Occipital lobe (tissue), 2 donors: Measurements from ENCODE around the gene DCST2. TPM values are rescaled to one million over a fixed set of nuclear protein-coding genes. Genes with fewer than 3 reads are reported as not detected.
A peak's percentile ranks its signal among the peaks of the same experiment; 100 is the strongest.

Source experiments
- DNase-seq: peaks from one replicate; lab custom pipeline; 2025; lab: John Stamatoyannopoulos, UW
- total RNA-seq: library from RNA; depleted of rRNA; stranded (reverse); fragments of >200 nt; gene quantifications from one replicate; pipeline ENCODE4 v1.2.3, GENCODE V29; 2014

The DCST2 gene
- total RNA-seq, 1 donor from 2014 or later = 0.16 TPM

DNA sequence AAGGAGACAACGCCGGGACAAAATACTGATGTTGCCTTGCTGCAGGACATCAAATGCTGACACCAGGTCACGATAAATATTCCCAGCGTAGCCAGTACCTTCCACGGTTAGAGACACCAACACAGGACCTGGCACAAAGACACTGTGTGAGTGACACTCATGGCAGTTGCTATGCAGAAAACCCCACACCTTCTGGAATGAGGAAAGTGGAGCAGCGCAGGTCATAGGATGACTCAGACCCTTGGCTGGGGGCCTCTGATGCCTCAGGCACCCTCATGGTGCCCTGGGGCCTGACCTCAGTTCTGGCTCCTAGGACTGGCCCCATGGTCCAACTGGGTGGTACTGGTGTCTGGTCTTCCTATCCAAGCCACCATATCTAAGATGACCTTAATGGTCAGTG, 7.0 kb downstream of the DCST2 start:
- DNase-seq = no peak

GRCh38 chr1:155026154-155026553, 7.4 kb downstream of the DCST2 start:
- DNase-seq = no peak

DNA sequence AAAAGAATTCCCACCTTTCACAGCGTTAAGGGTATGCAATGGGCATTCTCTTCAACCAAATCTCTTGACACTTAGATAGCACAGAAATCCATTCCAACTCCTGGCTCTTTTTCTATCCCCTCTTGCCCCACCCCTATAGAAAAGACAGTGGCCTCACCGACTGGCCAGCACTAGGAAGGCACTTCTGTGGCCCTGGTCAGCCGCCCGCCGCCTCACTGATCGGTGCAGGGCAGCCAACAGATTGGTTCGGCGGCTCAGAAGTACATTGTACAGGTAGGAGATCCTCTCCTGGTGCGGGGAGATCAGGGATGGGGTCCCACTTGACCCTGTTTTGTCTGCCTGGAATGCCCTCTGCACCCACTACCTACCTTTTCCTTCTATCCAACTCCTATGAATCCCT, 9.3 kb downstream of the DCST2 start:
- DNase-seq = no peak

GRCh38 chr1:155023627-155024026, 10.0 kb downstream of the DCST2 start:
- DNase-seq = no peak

GRCh38 chr1:155022927-155023236, 10.7 kb downstream of the DCST2 start:
- no peak for DNase-seq

- no peak for DNase-seq
Observed at GRCh38 chr1:155022136-155022926, 11.2 kb downstream of the DCST2 start.

DNA sequence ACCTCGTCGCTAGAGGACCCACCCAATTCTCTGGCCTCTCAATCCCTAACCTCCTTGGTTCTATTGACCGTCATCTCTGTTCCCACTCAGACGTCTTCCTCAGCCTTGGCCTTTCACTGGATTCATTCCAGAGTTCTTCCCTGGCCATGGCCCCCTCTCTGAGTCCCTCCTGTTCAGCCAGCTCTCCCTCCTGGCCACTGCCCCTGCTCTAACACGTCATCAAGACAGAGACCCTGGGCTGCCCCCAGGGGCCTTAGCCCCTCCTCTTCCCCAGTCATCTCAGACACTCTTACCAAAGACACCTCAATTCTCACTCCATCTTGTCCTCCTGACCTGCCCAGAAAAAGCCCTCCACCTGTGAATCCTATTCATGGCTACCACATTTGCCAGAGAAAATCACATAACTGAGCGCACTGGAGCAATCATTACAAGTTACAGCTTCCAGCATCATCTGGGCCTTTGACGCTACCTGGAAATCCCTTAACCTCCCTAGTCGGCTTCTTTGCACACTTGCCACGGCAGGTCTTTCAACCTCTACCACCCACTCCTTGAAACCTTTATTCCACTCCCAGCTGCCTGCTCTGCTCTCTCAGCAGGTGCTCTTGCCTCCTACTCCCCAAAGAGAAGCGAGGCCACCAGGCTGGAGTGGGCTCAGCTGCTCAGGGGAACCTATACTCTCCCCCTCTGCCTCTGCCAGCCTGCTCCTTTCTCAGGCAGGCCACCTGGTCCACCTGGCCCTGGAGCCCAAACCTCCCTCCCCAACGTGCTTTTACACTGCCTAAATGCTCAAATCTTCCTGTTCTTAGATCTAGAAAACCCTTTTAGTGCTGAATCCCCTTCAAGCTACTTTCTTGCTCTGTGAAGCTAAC, 14.0 kb downstream of the DCST2 start:
- DNase-seq = no peak

GRCh38 chr1:155018617-155019348, 14.8 kb downstream of the DCST2 start:
- no peak for DNase-seq

DNA sequence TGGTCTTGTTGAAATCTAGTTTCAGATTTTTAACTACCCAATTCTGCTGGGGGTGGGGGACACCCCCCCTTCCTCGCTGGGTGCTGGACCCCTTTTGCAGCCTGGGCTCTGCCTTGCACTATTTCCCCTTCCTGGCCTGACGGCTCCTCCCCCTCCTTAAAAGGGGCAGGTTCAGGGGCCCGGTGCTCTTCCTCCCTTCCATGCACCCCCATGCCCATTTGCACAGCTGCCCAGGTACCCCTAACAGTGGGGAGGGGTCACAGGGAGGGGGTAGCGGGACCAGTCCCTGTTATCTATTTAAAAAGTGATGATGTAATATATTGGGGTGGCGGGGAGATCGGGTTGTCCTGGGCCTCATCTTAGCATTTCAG, 15.7 kb downstream of the DCST2 start:
- DNase-seq = no peak

GRCh38 chr1:155017041-155017945, 16.3 kb downstream of the DCST2 start:
- peak; percentile 74 for DNase-seq

GRCh38 chr1:155016231-155016831, 17.2 kb downstream of the DCST2 start:
- DNase-seq = no peak

DNA sequence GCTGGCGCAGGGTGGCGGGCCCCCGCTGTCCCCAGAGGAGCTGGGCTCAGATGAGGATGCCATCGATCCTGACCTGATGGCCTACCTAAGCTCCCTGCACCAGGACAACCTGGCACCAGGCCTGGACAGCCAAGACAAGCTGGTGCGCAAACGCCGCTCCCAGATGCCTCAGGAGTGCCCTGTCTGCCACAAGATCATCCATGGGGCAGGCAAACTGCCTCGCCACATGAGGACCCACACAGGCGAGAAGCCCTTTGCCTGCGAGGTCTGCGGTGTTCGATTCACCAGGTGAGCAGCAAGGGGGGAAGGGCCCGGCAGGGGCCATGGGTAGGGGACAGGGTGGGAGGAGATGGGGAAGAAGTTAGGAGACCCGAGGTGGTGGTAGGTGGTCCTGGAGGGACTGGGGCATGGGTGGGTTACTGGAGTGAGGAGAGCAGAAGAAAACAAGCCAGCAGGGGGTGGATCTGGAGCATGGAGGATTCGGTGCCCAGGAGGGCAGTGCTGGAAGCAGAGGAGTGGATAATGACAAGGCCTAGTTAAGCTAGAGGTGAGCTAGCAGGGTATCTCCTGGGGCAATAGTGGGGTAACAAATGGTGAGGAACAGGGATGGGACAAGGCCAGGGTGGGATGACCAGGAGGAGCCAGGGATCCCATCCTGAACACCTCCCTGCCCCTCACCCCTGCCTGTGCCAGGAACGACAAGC, 17.9 kb downstream of the DCST2 start:
- no peak for DNase-seq

- DNase-seq = no peak
Observed at GRCh38 chr1:155014709-155015508, 18.7 kb downstream of the DCST2 start.

GRCh38 chr1:155013632-155014031, 19.9 kb downstream of the DCST2 start:
- DNase-seq = no peak

- DNase-seq = no peak
Observed at GRCh38 chr1:155012776-155013602, 20.6 kb downstream of the DCST2 start.

DNA sequence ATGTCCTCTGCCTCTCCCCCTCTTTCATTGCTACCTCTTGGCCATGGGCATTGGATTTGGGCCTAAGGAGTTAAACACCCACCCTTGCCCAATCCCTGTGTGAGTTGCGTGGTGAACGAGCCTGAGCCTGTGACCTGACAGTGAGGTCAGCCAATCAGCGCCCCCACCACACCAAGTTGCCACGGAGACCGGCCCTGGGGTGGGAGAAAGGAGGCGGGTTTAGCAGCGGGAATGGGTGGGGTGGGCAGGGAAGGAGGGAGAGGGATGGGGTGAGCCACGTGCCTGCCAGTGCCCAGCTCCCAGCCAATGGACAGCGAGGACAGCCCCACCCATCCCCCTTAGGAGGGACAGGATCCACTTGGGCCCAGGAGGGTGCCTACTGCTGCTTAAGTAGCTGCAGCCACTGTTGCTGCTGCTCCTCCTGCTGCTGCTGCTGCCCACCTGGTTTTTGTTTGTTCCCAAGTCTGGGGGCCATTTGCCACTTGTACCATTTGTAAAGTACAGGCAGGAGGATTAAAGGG, 21.5 kb downstream of the DCST2 start:
- DNase-seq = peak; percentile 84

- no peak for DNase-seq
Observed at GRCh38 chr1:155011437-155012025, 22.1 kb downstream of the DCST2 start.

GRCh38 chr1:155011004-155011416, 22.6 kb downstream of the DCST2 start:
- DNase-seq = no peak
